ENCODE data around the gene OR9Q1.

Gene OR9Q1

DNA sequence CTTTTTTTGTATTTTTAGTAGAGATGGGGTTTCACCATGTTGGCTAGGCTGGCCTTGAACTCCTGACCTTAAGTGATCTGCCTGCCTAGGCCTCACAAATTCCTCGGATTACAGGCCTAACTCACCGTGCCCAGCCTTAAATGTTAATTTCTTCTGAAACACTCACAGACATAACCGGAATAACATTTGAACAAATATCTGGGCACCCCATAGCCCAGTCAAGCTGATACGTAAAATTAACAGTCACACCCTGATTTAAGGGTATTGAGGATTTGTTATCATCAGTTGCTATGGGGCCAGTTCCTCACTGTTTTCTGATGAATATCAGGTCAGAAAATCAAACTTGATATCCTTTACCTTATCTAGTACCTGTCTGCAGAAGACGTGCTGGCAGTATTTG is 23.0 kb upstream of the OR9Q1 start:
- TF ChIP-seq ZNF384 (IDR thresholded peaks at IDR 0.05) (no peak), NFRKB (IDR thresholded peaks at IDR 0.05) (no peak), SUZ12 (IDR thresholded peaks at IDR 0.05) (no peak)
- POLR2A ChIA-PET, result no interaction called here
- no peak for DNase-seq (ENCODE audit: extremely low spot score)
- CTCF ChIA-PET, result no interaction called here

DNA sequence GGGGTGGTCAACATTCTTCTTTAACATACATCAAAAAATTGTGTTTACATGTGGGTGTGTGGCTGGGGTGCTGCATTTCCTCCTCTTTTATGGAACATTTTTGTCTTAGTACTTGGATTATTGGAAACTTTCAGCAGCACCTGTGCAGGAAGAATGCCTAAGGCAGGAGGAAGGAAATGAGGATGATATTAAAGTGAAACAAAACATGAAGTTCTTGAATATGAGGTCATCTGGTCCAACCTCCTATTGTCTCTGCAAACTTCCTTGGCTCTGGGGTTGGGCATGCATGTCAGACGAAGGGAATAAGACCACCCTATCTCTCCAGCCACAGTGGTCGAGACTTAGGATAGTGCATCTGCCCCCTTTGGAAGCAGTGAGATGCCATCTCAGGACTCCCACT is 20.6 kb upstream of the OR9Q1 start:
- POLR2A ChIA-PET, result no interaction called here
- CTCF ChIA-PET, result no interaction called here
- TF ChIP-seq FOXK2 (IDR thresholded peaks at IDR 0.05), result no peak
- no peak for TF ChIP-seq ARNT (IDR thresholded peaks at IDR 0.05)
- TF ChIP-seq SUZ12 (IDR thresholded peaks at IDR 0.05), result no peak
- TF ChIP-seq FOXA1 (IDR thresholded peaks at IDR 0.05), result no peak
- no peak for TF ChIP-seq TARDBP (IDR thresholded peaks at IDR 0.05)
- TF ChIP-seq NFRKB (IDR thresholded peaks at IDR 0.05), result no peak
- no peak for TF ChIP-seq CTBP1 (IDR thresholded peaks at IDR 0.05; ENCODE audit: borderline replicate concordance)
- no peak for TF ChIP-seq L3MBTL2 (conservative IDR thresholded peaks at IDR 0.05)
- TF ChIP-seq, protein P1, sequence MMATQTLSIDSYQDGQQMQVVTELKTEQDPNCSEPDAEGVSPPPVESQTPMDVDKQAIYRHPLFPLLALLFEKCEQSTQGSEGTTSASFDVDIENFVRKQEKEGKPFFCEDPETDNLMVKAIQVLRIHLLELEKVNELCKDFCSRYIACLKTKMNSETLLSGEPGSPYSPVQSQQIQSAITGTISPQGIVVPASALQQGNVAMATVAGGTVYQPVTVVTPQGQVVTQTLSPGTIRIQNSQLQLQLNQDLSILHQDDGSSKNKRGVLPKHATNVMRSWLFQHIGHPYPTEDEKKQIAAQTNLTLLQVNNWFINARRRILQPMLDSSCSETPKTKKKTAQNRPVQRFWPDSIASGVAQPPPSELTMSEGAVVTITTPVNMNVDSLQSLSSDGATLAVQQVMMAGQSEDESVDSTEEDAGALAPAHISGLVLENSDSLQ (IDR thresholded peaks at IDR 0.05), result no peak
- no peak for TF ChIP-seq BHLHE40 (IDR thresholded peaks at IDR 0.05; ENCODE audit: borderline replicate concordance)
- TF ChIP-seq FOXM1 (IDR thresholded peaks at IDR 0.05; ENCODE audit: borderline replicate concordance), result no peak
- no peak for TF ChIP-seq SP1 (IDR thresholded peaks at IDR 0.05)
- no peak for DNase-seq (ENCODE audit: extremely low spot score)

DNA sequence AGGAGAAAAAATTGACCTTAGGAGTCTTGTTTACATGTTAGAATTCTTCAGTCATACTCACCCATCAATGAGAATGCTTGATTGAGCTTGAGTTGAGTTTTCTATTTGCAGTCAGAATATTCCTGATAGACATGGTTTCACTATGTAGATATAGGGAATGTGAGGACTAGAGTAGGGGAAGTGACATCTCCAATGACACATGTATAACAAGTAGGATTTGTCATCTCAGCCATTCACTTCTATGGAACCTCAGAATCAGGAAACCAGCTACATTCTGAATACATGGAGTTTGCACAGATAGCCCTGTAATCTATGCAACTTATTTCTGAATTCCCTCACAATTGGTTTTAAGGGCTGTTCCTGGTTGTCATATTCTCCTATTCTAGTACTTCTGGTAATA is 20.1 kb upstream of the OR9Q1 start:
- POLR2A ChIA-PET, result no interaction called here
- no peak for DNase-seq (ENCODE audit: extremely low spot score)
- CTCF ChIA-PET, result no interaction called here
- TF ChIP-seq ELF4 (IDR thresholded peaks at IDR 0.05) (no peak), BHLHE40 (IDR thresholded peaks at IDR 0.05; ENCODE audit: borderline replicate concordance) (no peak), LEF1 (IDR thresholded peaks at IDR 0.05; ENCODE audit: borderline replicate concordance) (no peak), SP1 (IDR thresholded peaks at IDR 0.05) (no peak)
- TF ChIP-seq, protein P1 (IDR thresholded peaks at IDR 0.05), result no peak

DNA sequence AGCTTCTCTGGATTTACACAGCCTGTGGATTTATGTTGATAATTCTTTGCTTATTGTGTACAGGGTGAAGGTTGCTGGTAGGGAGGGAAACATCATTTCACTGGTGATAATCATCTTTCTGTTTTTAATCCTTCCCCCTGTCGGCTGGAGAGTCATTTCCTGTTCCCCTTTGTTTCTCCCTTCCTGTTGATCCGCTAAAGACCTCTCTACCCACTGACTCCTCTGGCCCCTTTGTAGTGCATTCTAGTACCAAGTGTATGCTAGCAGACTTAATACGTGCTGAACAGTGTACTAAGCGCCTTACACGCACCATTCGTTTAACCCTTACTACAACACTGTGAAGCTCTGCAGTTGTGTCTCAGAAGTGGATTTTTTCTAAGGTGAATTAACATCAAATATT is 19.0 kb upstream of the OR9Q1 start:
- POLR2A ChIA-PET, result no interaction called here
- no peak for DNase-seq (ENCODE audit: extremely low spot score)

DNA sequence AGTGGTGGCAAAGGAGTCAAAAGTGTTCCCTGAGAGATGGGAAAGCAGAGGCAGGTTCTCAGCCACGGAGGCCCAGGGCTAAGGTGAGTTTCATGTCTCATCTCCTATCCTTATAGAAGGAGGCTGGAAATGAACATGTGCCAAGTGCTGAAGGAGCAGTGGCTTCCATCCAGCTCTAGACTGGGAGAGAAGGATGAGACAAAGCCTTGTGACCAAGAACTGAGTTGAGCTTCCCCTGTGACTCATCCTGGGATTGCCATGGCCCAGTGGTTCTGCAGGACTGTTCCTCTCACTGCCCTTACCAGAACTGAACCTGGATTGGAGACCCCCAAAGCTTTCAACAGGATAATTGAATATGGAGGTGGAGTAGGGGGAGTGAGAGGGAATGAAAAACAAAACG is 16.7 kb upstream of the OR9Q1 start:
- ChIA-PET POLR2A (no interaction called here), CTCF (no interaction called here)
- TF ChIP-seq LEF1 (IDR thresholded peaks at IDR 0.05; ENCODE audit: borderline replicate concordance) (no peak), FOXM1 (IDR thresholded peaks at IDR 0.05; ENCODE audit: borderline replicate concordance) (no peak), ARNT (IDR thresholded peaks at IDR 0.05) (no peak), SP1 (IDR thresholded peaks at IDR 0.05) (no peak)
- DNase-seq (ENCODE audit: extremely low spot score), result no peak

More for the DNA sequence above, 19.0 kb upstream of the OR9Q1 start:
- TF ChIP-seq NFRKB (IDR thresholded peaks at IDR 0.05), result no peak
- TF ChIP-seq ELF4 (IDR thresholded peaks at IDR 0.05), result no peak
- TF ChIP-seq BHLHE40 (IDR thresholded peaks at IDR 0.05; ENCODE audit: borderline replicate concordance), result no peak
- no peak for TF ChIP-seq LEF1 (IDR thresholded peaks at IDR 0.05; ENCODE audit: borderline replicate concordance)
- no peak for TF ChIP-seq ZNF384 (IDR thresholded peaks at IDR 0.05)
- TF ChIP-seq L3MBTL2 (conservative IDR thresholded peaks at IDR 0.05), result no peak
- TF ChIP-seq FOXM1 (IDR thresholded peaks at IDR 0.05; ENCODE audit: borderline replicate concordance), result no peak
- no peak for TF ChIP-seq FOXA1 (IDR thresholded peaks at IDR 0.05)
- TF ChIP-seq SP1 (IDR thresholded peaks at IDR 0.05), result no peak
- TF ChIP-seq, protein P1 (IDR thresholded peaks at IDR 0.05), result no peak
- TF ChIP-seq TARDBP (IDR thresholded peaks at IDR 0.05), result no peak
- no peak for TF ChIP-seq ARNT (IDR thresholded peaks at IDR 0.05)
- TF ChIP-seq CTBP1 (IDR thresholded peaks at IDR 0.05; ENCODE audit: borderline replicate concordance), result no peak
- CTCF ChIA-PET, result no interaction called here

DNA sequence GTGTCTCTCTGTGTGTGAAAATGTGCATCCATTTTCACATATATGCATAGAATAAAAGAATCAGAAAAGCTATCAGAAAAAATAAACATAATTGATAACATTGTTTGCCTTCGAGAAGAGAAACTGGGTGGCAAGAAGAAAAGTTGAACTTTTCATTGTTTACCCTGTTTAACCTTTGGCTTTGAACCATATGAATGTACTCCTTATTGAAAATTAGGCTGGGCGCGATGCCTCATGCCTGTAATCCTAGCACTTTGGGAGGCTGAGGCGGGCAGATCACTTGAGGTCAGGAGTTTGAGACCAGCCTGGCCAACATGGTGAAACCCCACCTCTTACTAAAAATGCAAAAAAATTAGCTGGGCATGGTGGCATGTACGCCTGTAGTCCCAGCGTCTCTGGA is 11.9 kb upstream of the OR9Q1 start:
- TF ChIP-seq BHLHE40 (IDR thresholded peaks at IDR 0.05; ENCODE audit: borderline replicate concordance) (no peak), CTBP1 (IDR thresholded peaks at IDR 0.05; ENCODE audit: borderline replicate concordance) (no peak), TARDBP (IDR thresholded peaks at IDR 0.05) (no peak), LEF1 (IDR thresholded peaks at IDR 0.05; ENCODE audit: borderline replicate concordance) (no peak), FOXK2 (IDR thresholded peaks at IDR 0.05) (no peak), FOXM1 (IDR thresholded peaks at IDR 0.05; ENCODE audit: borderline replicate concordance) (no peak), HDGF (IDR thresholded peaks at IDR 0.05; ENCODE audit: borderline replicate concordance) (no peak), L3MBTL2 (conservative IDR thresholded peaks at IDR 0.05) (no peak), ARNT (IDR thresholded peaks at IDR 0.05) (no peak), SP1 (IDR thresholded peaks at IDR 0.05) (no peak), FOXA1 (IDR thresholded peaks at IDR 0.05) (no peak), SUZ12 (IDR thresholded peaks at IDR 0.05) (no peak), ELF4 (IDR thresholded peaks at IDR 0.05) (no peak), ZNF384 (IDR thresholded peaks at IDR 0.05) (no peak), NFRKB (IDR thresholded peaks at IDR 0.05) (no peak)
- TF ChIP-seq, protein P1 (IDR thresholded peaks at IDR 0.05), result no peak
- DNase-seq (ENCODE audit: extremely low spot score), result no peak
- POLR2A ChIA-PET, result no interaction called here
- CTCF ChIA-PET, result no interaction called here

Measured in HEK293T (cell line).